NCI-H345 (cell line): Measurements from ENCODE around the gene CNOT2.
"Not testable (repeated sequence)": the region's sequence is repeated elsewhere in the genome, so short reads cannot be mapped to it uniquely, and the experiment has no call there.

Experiments used
- DNase-seq: peaks from one replicate; lab custom pipeline; 2025; lab: John Stamatoyannopoulos, UW

The CNOT2 gene

GRCh38 chr12:70251661-70252060 is 8.4 kb downstream of the CNOT2 start:
- no peak for DNase-seq

- no peak for DNase-seq
Observed at GRCh38 chr12:70252832-70253231, 9.6 kb downstream of the CNOT2 start.

DNA sequence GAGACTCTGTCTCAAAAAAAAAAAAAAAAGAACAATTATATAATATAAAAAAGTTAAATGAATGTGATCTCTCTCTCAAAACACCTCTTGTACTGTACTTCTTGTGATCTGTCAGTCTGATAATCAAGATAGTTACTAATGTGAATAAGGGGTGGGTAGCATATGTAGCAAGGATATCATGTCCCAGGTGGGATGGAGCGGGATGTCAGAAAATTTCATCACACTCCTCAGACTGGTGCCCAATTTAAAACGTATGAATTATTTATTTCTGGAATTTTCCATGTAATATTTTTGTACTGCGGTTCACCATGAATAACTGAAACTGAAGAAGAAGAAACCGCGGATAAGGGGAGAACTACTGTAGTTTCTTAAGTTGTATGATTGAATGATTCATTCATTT is 11.0 kb downstream of the CNOT2 start:
- DNase-seq: no peak

DNA sequence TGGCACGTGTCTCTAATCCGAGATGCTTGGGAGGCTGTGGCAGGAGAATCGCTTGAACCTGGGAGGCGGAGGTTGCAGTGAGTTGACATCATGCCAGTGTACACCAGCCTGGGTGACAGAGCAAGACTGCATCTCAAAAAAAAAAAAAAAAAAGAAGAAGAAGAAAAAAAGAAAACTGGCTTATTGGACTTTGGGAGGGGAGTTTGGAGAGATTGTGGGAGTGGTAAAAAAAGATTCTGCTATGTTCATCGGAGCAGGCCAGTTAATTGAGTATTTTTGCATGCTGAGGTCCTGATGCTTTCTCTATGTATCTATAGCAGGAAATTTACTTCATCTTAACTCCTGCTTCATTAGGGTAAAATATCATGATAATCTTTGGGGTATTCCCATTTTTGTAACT is 11.6 kb downstream of the CNOT2 start:
- no peak for DNase-seq

- DNase-seq: no peak
Observed at GRCh38 chr12:70255311-70255710, 12.1 kb downstream of the CNOT2 start.

- no peak for DNase-seq
Observed at GRCh38 chr12:70258605-70259403, 15.6 kb downstream of the CNOT2 start.

DNA sequence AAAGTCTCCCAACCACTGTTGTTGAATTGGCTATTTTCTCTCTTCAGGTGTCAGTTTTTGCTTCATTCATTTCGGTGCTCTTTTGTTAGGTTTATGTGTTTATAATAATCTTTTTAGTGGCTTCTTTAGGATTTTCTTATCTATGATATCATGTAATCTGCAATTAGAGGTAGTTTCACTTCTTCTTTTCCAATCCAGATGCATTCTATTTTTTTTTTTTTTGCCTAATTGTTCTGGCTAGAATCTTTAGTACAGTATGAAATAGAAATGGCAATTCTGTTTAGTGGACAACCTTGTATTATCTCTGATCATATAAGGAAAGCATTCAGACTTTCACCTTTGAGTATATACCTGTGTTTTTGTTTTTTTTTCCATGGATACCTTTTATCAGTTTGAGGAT is 17.4 kb downstream of the CNOT2 start:
- DNase-seq: no peak

GRCh38 chr12:70264067-70264867 is 21.0 kb downstream of the CNOT2 start:
- DNase-seq: no peak

DNA sequence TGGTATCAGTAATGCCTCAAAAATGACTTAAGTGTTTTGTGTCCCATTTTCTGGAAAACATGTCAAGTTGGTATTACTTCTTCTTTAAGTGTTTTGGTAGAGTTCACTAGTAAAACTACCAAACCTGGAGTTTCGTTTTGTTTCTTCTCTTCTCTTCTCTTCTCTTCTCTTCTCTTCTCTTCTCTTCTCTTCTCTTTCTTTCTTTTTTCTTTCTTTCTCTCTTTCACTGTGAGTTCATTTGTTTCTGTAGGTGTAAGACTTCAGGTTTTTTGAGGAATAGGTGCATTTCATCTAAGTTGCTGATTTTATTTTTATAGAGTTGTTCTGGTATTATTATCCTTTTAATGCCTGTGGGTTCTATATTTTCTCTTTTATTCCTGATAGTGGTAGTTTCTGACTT is 21.9 kb downstream of the CNOT2 start:
- DNase-seq: no peak

DNA sequence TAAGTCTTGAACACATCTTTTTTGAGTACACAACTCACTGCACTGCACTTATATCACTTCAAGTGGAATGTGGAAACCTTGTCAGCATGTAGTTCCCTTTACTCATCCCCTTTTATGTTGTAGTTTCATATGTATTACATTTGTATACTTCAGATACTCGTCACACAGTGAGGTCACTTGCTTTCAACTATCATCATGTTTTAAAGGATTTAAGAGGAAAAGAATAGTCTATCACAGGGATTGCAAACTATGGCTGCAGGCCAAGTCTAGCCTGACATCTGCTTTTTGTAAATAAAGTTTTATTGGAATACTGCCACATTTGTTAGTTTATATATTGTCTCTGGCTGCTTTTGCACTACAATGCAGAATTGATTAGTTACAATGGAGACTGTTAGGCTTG is 24.3 kb downstream of the CNOT2 start:
- DNase-seq: peak; percentile 54

DNA sequence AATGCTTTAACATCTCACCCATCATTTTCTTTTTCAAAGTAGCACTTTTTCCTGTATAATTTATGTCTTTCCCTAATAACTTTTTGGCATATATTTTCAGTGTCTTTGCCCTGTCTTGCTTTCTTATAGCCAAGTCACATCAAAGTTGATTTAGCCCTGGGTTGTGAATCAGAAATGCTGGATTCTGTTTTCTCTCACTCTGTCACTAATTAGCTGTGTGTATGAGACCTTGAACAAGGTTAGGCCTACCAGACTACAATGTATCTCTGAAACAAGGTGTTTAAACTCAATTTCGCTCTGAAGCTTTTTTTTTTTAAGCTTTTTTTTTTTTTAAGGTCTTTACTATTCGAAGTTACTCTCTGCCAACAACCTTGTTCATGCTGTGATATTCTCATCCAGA is 25.7 kb downstream of the CNOT2 start:
- DNase-seq: no peak

GRCh38 chr12:70270108-70270507 is 26.9 kb downstream of the CNOT2 start:
- no peak for DNase-seq

- DNase-seq: no peak
Observed at GRCh38 chr12:70271025-70271424, 27.8 kb downstream of the CNOT2 start.

- DNase-seq: no peak
Observed at GRCh38 chr12:70272510-70272909, 29.3 kb downstream of the CNOT2 start.

DNA sequence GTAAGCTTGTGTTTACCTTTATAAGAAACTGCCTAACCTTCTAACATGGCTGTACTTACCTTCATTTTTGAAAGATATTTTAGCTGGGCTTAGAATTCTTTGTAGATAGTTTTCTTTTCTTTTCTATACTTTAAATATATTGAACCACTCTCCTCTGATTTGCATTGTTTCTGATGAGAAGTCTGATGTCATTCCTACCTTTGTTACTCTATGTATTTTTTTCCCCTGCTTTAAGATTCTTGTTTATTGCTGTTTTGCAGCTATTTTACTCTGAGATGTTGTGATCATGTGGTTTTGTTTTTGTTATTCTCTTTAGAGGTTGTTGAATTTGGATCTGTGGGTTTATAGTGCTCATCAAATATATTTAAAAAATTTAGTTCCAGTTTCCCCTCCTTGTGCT is 31.8 kb downstream of the CNOT2 start:
- no peak for DNase-seq

- DNase-seq: no peak
Observed at GRCh38 chr12:70277973-70278372, 34.7 kb downstream of the CNOT2 start.

DNA sequence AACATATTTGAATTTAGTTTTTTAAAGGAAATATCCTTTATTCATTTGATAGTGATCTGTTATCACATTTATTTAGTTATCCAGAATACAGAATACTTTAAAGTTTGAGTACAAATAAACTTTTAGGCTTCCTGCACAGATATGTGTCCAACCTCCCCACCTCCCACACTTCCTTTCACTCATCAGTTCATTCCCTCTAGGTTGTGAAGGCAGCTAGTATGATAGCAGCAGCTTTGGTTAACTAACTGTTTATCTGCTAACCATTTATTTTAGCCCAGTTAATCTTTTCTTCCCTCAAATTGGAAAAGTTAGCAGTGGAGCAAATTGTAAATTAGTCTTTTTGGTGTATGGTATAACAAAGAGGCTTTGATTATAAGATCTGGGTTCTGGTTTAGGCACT is 35.7 kb downstream of the CNOT2 start:
- DNase-seq: no peak

DNA sequence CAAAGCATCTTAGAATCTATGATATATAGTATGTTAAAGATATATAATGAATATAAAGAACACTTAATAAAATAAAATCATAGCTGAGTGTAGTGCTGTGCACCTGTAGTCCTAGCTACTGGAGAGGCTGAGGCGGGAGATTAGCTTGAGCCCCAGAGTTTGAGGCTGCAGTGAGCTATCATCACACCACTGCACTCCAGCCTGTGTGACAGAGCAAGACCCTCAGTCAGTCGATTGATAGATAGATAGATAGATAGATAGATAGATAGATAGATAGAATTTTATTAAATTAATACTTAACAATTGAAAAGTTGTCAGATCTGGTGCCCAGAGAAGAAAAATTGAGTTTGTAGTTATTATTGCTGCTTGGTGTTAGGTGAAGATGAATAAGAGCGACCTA is 40.0 kb downstream of the CNOT2 start:
- no peak for DNase-seq

DNA sequence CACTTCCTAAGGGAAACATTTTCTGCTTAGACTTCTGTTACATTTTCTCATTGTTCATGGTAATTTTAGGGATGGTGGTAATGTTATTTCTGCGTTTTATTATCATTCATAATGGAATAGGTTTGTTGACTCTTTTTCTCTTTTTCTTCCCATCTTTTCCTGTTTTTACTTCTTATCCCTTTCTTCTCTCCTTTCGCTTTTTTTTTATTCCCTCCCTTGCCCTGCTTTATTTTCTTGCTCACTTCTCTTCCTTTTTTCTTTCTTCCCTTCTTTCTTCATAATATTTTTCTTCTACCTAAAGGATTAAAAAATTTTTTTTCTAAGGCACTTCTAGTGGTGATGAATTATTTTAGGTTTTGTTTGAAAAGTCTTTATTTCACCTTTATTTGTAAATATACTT is 45.6 kb downstream of the CNOT2 start:
- no peak for DNase-seq

DNA sequence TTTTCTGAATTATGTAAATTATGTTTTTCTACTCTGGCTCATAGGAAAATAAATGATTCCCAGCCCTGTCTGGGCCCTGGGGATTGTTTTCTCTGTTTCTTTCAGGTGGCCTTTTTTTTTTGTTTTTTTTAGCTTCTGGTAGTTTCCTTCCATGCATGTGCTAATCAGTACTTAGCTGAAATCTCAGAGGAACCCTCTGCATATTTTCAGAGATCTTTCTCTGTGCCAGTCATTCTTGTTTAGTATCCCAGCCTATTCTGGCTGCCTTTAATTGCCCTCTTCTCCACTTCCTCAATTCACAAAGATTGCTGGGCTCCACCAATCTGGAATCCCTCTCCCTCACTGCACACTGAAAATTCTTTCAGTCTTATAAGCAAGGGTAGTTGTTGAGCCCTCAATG is 46.9 kb downstream of the CNOT2 start:
- no peak for DNase-seq

- no peak for DNase-seq
Observed at GRCh38 chr12:70292017-70292776, 49.0 kb downstream of the CNOT2 start.

DNA sequence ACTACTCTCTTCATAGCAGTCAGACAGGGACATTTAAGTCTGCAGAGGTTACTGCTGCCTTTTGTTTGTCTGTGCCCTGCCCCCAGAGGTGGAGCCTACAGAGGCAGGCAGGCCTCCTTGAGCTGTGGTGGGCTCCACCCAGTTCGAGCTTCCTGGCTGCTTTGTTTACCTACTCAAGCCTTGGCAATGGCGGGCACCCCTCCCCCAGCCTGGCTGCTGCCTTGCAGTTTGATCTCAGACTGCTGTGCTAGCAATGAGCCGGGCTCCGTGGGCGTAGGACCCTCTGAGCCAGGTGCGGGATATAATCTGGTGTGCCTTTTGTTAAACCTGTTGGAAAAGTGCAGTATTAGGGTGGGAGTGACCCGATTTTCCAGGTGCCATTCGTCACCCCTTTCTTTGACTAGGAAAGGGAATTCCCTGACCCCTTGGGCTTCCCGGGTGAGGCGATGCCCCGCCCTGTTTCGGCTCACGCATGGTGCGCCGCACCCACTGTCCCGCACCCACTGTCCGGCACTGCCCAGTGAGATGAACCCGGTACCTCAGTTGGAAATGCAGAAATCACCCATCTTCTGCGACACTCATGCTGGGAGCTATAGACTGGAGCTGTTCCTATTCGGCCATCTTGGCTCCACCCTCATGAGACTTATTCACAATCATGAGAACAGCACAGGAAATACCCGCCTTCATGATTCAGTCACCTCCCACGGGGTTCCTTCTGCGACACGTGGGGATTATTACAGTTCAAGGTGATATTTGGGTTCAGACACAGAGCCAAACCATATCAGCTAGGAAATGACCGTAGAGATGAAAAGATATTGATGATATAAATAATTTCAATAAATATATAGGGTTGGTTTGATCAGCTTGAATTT is 61.7 kb downstream of the CNOT2 start:
- not testable (repeated sequence) for DNase-seq
